HCT116 (cell line): ENCODE data around the gene FIBCD1. TPM values are rescaled to one million over a fixed set of nuclear protein-coding genes. Genes with fewer than 3 reads are reported as not detected.

ENCODE experiments used
- ATAC-seq: fragments of 200-7000 bp; cut with Tn5 transposase; 2 replicates; pipeline ENCODE4 v1.9.1; 2020; ENCODE audit warnings: mild to moderate bottlenecking, moderate library complexity
- BruUV-seq: library from RNA; stranded (reverse); fragments of 400-500 nt; replicated peaks from 2 replicates; lab custom pipeline; 2021; lab: Mats Ljungman, UMichigan
- CTCF ChIA-PET: fragments of 300-600 bp; sonication (Branson Sonifier 250); formaldehyde crosslinking; loops from one replicate; lab custom pipeline; 2021; ENCODE audit warnings: antibody characterized with exemption; lab: Charles Lee
- POLR2A ChIA-PET: fragments of 300-600, 350-600 bp; sonication (Branson Sonifier 250); formaldehyde crosslinking; loops from one replicate; lab custom pipeline; 2021; ENCODE audit warnings: antibody characterized with exemption; lab: Charles Lee
- RAD21 ChIA-PET, 2 experiments: fragments of 300-600 bp; sonication (Branson Sonifier 250); formaldehyde crosslinking; loops; one replicate each; lab custom pipeline; 2023; ENCODE audit warnings: low total read pairs in 2 of 2; ENCODE audit not compliant: uncharacterized antibody in 2 of 2, unreplicated experiment in 2 of 2, low non-redundant PET in 1 of 2; lab: Charles Lee
- DNase-seq: peaks from one replicate; pipeline ENCODE4 v3.0.0-alpha.2; 2010; ENCODE audit warnings: low read depth, low spot score
- H2AFZ ChIP-seq: fragments of 200-600 bp; shearing (Covaris generic), sonication (generic); 2 replicates; pipeline ENCODE4 v1.6.1; 2017; ENCODE audit warnings: low read depth, mixed run types, mixed read lengths, antibody characterized with exemption, low read length; ENCODE audit not compliant: poor library complexity, severe bottlenecking
- H3K27ac ChIP-seq: 2 replicates; pipeline ENCODE4 v1.5.1; 2012; ENCODE audit warnings: low read depth, low read length
- H3K27me3 ChIP-seq: fragments of 200-600 bp; sonication (generic); 2 replicates; pipeline ENCODE4 v1.6.1; 2016; ENCODE audit warnings: mixed run types, low read length, mixed read lengths; ENCODE audit not compliant: insufficient read depth
- H3K36me3 ChIP-seq, 2 experiments: fragments of 200-500 bp in 1 of 2; fragments of 200-600 bp in 1 of 2; sonication (Bioruptor generic) in 1 of 2; sonication (generic) in 1 of 2; 2 replicates each; pipeline versions ENCODE4 v1.5.1 to v1.6.1; 2014 to 2016; ENCODE audit warnings: low read length in 2 of 2, inconsistent platforms in 1 of 2, mixed read lengths in 1 of 2, mixed run types in 1 of 2; ENCODE audit not compliant: insufficient read depth in 2 of 2, control insufficient read depth in 1 of 2
- H3K4me1 ChIP-seq, 2 experiments: fragments of 200-600 bp in 1 of 2; sonication (generic) in 1 of 2; 2 replicates each; pipeline versions ENCODE4 v1.5.1 to v1.6.1; 2012 to 2017; ENCODE audit warnings: low read length in 2 of 2, inconsistent platforms in 1 of 2, mild to moderate bottlenecking in 1 of 2, mixed read lengths in 1 of 2, mixed run types in 1 of 2, moderate library complexity in 1 of 2; ENCODE audit not compliant: insufficient read depth in 2 of 2, control insufficient read depth in 1 of 2
- H3K4me2 ChIP-seq: fragments of 200-600 bp; sonication (generic); 2 replicates; pipeline ENCODE4 v1.6.1; 2017; ENCODE audit warnings: mixed run types, low read length, mixed read lengths
- H3K4me3 ChIP-seq, 2 experiments: fragments of 200-600 bp in 1 of 2; sonication (generic) in 1 of 2; replicated peaks in 1 of 2; 2 replicates each; pipeline ENCODE4 v1.5.1; 2011 to 2016; ENCODE audit warnings: low read length in 2 of 2, control low read depth in 1 of 2, low read depth in 1 of 2, mild to moderate bottlenecking in 1 of 2, mixed read lengths in 1 of 2, mixed run types in 1 of 2
- H3K79me2 ChIP-seq: fragments of 200-600 bp; sonication (generic); 2 replicates; pipeline ENCODE4 v1.6.1; 2017; ENCODE audit warnings: mild to moderate bottlenecking, mixed run types, low read length, moderate library complexity, mixed read lengths; ENCODE audit not compliant: insufficient read depth
- H3K9ac ChIP-seq: fragments of 200-600 bp; sonication (generic); 2 replicates; pipeline ENCODE4 v1.6.1; 2016; ENCODE audit warnings: low read length, mixed read lengths
- H3K9me2 ChIP-seq: fragments of 200-600 bp; sonication (generic), shearing (Covaris generic); 2 replicates; pipeline ENCODE4 v1.6.1; 2017; ENCODE audit warnings: mixed run types, mild to moderate bottlenecking, moderate library complexity; ENCODE audit not compliant: insufficient read depth
- H3K9me3 ChIP-seq, 2 experiments: fragments of 200-500 bp in 1 of 2; fragments of 200-600 bp in 1 of 2; sonication (Bioruptor generic) in 1 of 2; sonication (generic) in 1 of 2; 2 replicates each; pipeline ENCODE4 v1.6.1; 2014 to 2017; ENCODE audit warnings: low read length in 2 of 2, mixed read lengths in 2 of 2, inconsistent platforms in 1 of 2, low read depth in 1 of 2, mild to moderate bottlenecking in 1 of 2, mixed run types in 1 of 2, moderate library complexity in 1 of 2; ENCODE audit not compliant: control insufficient read depth in 1 of 2, insufficient read depth in 1 of 2
- H4K20me1 ChIP-seq: fragments of 200-600 bp; sonication (generic), shearing (Covaris generic); 2 replicates; pipeline ENCODE4 v1.6.1; 2017; ENCODE audit warnings: mixed run types, mild to moderate bottlenecking, moderate library complexity; ENCODE audit not compliant: insufficient read depth
- CEBPB ChIP-seq: IDR thresholded peaks from 2 replicates; pipeline ENCODE4 v1.6.1; 2012; ENCODE audit warnings: low read depth
- EGR1 ChIP-seq: IDR thresholded peaks from 2 replicates; pipeline ENCODE4 v1.6.1; 2012; ENCODE audit warnings: low read depth
- EZH2phosphoT487 ChIP-seq: fragments of 200-600 bp; IDR thresholded peaks from 2 replicates; pipeline ENCODE4 v1.6.1; 2018; ENCODE audit warnings: antibody characterized with exemption, borderline replicate concordance
- JUND ChIP-seq: IDR thresholded peaks from 2 replicates; pipeline ENCODE4 v1.6.1; 2012
- POLR2A ChIP-seq: IDR thresholded peaks from 2 replicates; pipeline ENCODE4 v1.7.0; 2011; ENCODE audit warnings: borderline replicate concordance; ENCODE audit not compliant: insufficient read depth, insufficient read length; ENCODE audit errors: extremely low read depth
- POLR2AphosphoS5 ChIP-seq: IDR thresholded peaks from 2 replicates; pipeline ENCODE4 v1.6.1; 2011; ENCODE audit warnings: mild to moderate bottlenecking, low read depth, low read length, moderate library complexity
- RAD21 ChIP-seq: IDR thresholded peaks from 2 replicates; pipeline ENCODE4 v1.6.1; 2012; ENCODE audit warnings: low read depth, mild to moderate bottlenecking
- SIN3A ChIP-seq: IDR thresholded peaks from 2 replicates; pipeline ENCODE4 v1.6.1; 2012; ENCODE audit warnings: low read depth
- TCF7L2 ChIP-seq: IDR thresholded peaks from 2 replicates; pipeline ENCODE4 v1.7.0; 2011; ENCODE audit warnings: borderline replicate concordance, inconsistent platforms; ENCODE audit not compliant: insufficient read depth, insufficient read length; ENCODE audit errors: extremely low read depth
- YY1 ChIP-seq: IDR thresholded peaks from 2 replicates; pipeline ENCODE4 v1.6.1; 2011; ENCODE audit warnings: low read length, low read depth, moderate library complexity, mild to moderate bottlenecking; ENCODE audit not compliant: insufficient replicate concordance; ENCODE audit errors: extremely low read depth
- ZFX ChIP-seq: fragments of 450-650 bp; IDR thresholded peaks from 2 replicates; pipeline ENCODE4 v1.6.1; 2017
- intact Hi-C: fragments of 100-400 bp; cut with micrococcal nuclease; formaldehyde crosslinking; loops from 2 replicates; pipeline ENCODE4 v1.10.0; 2022
- total RNA-seq: library from RNA; stranded (reverse); gene quantifications from one replicate; pipeline ENCODE4 v1.2.1, GENCODE V29; 2021; ENCODE audit not compliant: unreplicated experiment
- TF ChIP-seq, protein P1 (sequence below): IDR thresholded peaks from 2 replicates; pipeline ENCODE4 v1.6.1; 2012
- TF ChIP-seq, protein P2 (sequence below), 3 experiments: fragments of 200-600 bp in 1 of 3; sonication (generic) in 1 of 3; IDR thresholded peaks in 2 of 3; conservative IDR thresholded peaks in 1 of 3; 2 replicates each; pipeline ENCODE4 v1.5.1; 2012 to 2017; ENCODE audit warnings: low read depth in 2 of 3, low read length in 2 of 3, antibody characterized with exemption in 1 of 3, borderline replicate concordance in 1 of 3, control low read depth in 1 of 3, mild to moderate bottlenecking in 1 of 3, mixed read lengths in 1 of 3, mixed run types in 1 of 3, moderate library complexity in 1 of 3; ENCODE audit not compliant: insufficient read depth in 1 of 3
- TF ChIP-seq, protein P3 (sequence below): IDR thresholded peaks from 2 replicates; pipeline ENCODE4 v1.6.1; 2012; ENCODE audit warnings: low read depth
- TF ChIP-seq, protein P4 (sequence below): IDR thresholded peaks from 2 replicates; pipeline ENCODE4 v1.6.1; 2012
- TF ChIP-seq, protein P5 (sequence below): IDR thresholded peaks from 2 replicates; pipeline ENCODE4 v1.6.1; 2011; ENCODE audit warnings: mild to moderate bottlenecking, low read length, moderate library complexity; ENCODE audit not compliant: insufficient replicate concordance; ENCODE audit errors: extremely low read depth

The FIBCD1 gene
- total RNA-seq, 1 experiment from 2014 or later = 26.1 TPM

DNA sequence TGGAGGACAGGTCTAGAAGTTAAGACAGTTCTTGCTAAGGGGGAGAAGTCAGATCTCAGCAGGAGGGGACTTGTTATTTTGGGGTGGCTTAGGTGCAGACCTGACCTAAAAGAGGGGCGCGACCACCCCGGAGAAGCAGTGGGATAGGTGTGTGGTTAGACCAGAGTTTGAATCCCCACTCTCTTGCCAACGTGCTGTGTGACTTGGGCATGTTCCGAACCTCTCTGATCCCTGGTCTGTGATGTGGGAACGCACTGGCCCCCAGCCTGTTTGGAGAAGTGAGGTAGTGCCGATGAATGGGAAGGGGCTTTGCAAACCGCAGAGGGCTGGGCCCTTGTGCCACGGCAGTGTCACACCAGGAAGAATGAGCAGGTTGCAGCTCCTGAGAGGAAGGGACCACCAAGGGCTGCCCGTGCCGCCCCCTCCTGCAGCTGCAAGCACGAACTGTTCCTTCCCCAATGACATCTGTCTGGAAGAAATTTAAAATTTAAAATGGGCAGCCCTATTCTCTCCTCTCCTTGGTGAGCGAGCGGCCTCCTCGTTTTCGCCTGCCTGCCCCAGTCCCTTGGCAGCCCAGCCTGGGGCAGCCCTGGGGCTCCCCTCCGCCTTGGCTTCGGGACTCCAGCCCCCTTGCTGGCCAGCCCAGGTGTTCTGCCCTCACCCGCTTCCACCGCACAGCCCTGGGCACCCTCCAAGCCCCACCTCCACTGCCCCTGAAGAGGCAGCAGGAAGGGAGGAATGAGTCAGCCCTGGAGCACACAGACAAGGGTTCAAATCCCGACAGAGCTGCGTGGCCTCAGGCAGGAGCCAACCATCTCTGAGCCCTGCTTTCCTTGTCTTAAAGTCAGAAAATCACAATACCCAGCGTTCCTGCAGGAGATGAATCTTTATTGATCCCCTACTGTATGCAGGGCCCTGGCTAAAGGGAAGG, 1.6 kb downstream of the FIBCD1 start:
- no TSS peak for BruUV-seq
- POLR2A ChIA-PET = interaction anchor here (1.1 kb wide), 1 partner anchor 9 kb away, joined by 3 read pairs; no protein-coding TSS in a partner anchor
- peak overlapping the region; percentile 93 for H3K4me2 ChIP-seq

More for the DNA sequence above, 1.6 kb downstream of the FIBCD1 start:
- no peaks in the 10 kb centered on the region for H3K9me2 ChIP-seq
- H3K36me3 ChIP-seq = no peaks in the 10 kb centered on the region
- TF ChIP-seq, protein P1, sequence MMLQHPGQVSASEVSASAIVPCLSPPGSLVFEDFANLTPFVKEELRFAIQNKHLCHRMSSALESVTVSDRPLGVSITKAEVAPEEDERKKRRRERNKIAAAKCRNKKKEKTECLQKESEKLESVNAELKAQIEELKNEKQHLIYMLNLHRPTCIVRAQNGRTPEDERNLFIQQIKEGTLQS = no peak
- TF ChIP-seq SIN3A = no peak
- TF ChIP-seq CEBPB = no peak
- TF ChIP-seq YY1 = no peak
- TF ChIP-seq POLR2A = no peak
- no peak for TF ChIP-seq JUND
- TF ChIP-seq, protein P2, sequence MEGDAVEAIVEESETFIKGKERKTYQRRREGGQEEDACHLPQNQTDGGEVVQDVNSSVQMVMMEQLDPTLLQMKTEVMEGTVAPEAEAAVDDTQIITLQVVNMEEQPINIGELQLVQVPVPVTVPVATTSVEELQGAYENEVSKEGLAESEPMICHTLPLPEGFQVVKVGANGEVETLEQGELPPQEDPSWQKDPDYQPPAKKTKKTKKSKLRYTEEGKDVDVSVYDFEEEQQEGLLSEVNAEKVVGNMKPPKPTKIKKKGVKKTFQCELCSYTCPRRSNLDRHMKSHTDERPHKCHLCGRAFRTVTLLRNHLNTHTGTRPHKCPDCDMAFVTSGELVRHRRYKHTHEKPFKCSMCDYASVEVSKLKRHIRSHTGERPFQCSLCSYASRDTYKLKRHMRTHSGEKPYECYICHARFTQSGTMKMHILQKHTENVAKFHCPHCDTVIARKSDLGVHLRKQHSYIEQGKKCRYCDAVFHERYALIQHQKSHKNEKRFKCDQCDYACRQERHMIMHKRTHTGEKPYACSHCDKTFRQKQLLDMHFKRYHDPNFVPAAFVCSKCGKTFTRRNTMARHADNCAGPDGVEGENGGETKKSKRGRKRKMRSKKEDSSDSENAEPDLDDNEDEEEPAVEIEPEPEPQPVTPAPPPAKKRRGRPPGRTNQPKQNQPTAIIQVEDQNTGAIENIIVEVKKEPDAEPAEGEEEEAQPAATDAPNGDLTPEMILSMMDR (IDR thresholded peaks at IDR 0.05 in 2 of 3, conservative IDR thresholded peaks at IDR 0.05 in 1 of 3; ENCODE audit: borderline replicate concordance in 1 of 3, insufficient read depth in 1 of 3, low read depth in 2 of 3, low read length in 2 of 3) = no peak
- no peak for TF ChIP-seq POLR2AphosphoS5
- TF ChIP-seq, protein P3, sequence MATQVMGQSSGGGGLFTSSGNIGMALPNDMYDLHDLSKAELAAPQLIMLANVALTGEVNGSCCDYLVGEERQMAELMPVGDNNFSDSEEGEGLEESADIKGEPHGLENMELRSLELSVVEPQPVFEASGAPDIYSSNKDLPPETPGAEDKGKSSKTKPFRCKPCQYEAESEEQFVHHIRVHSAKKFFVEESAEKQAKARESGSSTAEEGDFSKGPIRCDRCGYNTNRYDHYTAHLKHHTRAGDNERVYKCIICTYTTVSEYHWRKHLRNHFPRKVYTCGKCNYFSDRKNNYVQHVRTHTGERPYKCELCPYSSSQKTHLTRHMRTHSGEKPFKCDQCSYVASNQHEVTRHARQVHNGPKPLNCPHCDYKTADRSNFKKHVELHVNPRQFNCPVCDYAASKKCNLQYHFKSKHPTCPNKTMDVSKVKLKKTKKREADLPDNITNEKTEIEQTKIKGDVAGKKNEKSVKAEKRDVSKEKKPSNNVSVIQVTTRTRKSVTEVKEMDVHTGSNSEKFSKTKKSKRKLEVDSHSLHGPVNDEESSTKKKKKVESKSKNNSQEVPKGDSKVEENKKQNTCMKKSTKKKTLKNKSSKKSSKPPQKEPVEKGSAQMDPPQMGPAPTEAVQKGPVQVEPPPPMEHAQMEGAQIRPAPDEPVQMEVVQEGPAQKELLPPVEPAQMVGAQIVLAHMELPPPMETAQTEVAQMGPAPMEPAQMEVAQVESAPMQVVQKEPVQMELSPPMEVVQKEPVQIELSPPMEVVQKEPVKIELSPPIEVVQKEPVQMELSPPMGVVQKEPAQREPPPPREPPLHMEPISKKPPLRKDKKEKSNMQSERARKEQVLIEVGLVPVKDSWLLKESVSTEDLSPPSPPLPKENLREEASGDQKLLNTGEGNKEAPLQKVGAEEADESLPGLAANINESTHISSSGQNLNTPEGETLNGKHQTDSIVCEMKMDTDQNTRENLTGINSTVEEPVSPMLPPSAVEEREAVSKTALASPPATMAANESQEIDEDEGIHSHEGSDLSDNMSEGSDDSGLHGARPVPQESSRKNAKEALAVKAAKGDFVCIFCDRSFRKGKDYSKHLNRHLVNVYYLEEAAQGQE = no peak
- TF ChIP-seq RAD21 = no peak
- TF ChIP-seq EZH2phosphoT487 = no peak
- TF ChIP-seq, protein P4, sequence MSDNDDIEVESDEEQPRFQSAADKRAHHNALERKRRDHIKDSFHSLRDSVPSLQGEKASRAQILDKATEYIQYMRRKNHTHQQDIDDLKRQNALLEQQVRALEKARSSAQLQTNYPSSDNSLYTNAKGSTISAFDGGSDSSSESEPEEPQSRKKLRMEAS = no peak
- TF ChIP-seq, protein P5, sequence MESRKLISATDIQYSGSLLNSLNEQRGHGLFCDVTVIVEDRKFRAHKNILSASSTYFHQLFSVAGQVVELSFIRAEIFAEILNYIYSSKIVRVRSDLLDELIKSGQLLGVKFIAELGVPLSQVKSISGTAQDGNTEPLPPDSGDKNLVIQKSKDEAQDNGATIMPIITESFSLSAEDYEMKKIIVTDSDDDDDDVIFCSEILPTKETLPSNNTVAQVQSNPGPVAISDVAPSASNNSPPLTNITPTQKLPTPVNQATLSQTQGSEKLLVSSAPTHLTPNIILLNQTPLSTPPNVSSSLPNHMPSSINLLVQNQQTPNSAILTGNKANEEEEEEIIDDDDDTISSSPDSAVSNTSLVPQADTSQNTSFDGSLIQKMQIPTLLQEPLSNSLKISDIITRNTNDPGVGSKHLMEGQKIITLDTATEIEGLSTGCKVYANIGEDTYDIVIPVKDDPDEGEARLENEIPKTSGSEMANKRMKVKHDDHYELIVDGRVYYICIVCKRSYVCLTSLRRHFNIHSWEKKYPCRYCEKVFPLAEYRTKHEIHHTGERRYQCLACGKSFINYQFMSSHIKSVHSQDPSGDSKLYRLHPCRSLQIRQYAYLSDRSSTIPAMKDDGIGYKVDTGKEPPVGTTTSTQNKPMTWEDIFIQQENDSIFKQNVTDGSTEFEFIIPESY = no peak
- no peak for TF ChIP-seq TCF7L2
- TF ChIP-seq EGR1 = no peak
- no peak for TF ChIP-seq ZFX
- H3K79me2 ChIP-seq = no peaks in the 10 kb centered on the region
- no peak overlapping the region for H2AFZ ChIP-seq
- H3K9ac ChIP-seq = no peak overlapping the region; the same call in 1 of the 2 replicates
- intact Hi-C loops = no loop called here
- no peak overlapping the region; the same call in 1 of the 2 replicates for H3K27ac ChIP-seq
- no peaks in the 10 kb centered on the region for H3K9me3 ChIP-seq
- ChIA-PET CTCF (interaction anchor here (0.8 to 1.4 kb wide), 2 partner anchors 61 to 109 kb away, joined by 4 to 5 read pairs; no protein-coding TSS in a partner anchor), RAD21 (interaction anchor here in 1 of 2 experiments (1.5 kb wide), 1 partner anchor 61 kb away, joined by 4 read pairs; no protein-coding TSS in a partner anchor)
- H3K27me3 ChIP-seq = no peaks in the 10 kb centered on the region
- no peak for ATAC-seq
- peaks cover 27 to 58% of the 10 kb centered on the region in 2 experiments for H3K4me1 ChIP-seq
- no peaks in the 10 kb centered on the region for H4K20me1 ChIP-seq
- peak overlapping the region; percentile 58 to 77 for H3K4me3 ChIP-seq
- no peak for DNase-seq
